ENCODE measurements around the gene CCDC158.

DNA sequence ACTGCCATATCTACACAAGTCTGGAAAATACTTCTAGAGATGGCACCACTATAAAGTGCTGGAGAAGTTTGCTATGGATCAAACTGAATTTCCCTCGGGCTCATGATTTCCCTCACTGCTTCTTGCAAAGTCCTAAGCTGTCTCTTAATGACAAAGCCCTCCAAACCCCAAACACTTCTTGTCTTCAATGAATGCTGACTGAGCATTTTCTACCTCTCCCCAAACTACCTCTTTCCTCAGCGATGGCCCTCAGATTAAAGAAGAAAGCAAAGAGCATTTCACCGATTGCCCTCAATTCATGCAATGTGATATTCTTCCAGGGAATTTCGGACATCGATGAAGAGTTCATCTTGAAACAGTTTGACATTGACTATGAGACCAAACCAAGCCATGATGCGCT is 149.7 kb downstream of the CCDC158 start:
- TF ChIP-seq, protein P1, sequence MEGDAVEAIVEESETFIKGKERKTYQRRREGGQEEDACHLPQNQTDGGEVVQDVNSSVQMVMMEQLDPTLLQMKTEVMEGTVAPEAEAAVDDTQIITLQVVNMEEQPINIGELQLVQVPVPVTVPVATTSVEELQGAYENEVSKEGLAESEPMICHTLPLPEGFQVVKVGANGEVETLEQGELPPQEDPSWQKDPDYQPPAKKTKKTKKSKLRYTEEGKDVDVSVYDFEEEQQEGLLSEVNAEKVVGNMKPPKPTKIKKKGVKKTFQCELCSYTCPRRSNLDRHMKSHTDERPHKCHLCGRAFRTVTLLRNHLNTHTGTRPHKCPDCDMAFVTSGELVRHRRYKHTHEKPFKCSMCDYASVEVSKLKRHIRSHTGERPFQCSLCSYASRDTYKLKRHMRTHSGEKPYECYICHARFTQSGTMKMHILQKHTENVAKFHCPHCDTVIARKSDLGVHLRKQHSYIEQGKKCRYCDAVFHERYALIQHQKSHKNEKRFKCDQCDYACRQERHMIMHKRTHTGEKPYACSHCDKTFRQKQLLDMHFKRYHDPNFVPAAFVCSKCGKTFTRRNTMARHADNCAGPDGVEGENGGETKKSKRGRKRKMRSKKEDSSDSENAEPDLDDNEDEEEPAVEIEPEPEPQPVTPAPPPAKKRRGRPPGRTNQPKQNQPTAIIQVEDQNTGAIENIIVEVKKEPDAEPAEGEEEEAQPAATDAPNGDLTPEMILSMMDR (conservative IDR thresholded peaks at IDR 0.05; ENCODE audit: low read length) = no peak
- no peak for TF ChIP-seq EZH2phosphoT487 (IDR thresholded peaks at IDR 0.05; ENCODE audit: borderline replicate concordance, low read depth, low read length)
